HT1080 (cell line): ENCODE data around the gene OR6B3. TPM values are rescaled to one million over a fixed set of nuclear protein-coding genes. Genes with fewer than 3 reads are reported as not detected.

Experiments
- total RNA-seq: library from RNA; depleted of rRNA; stranded (reverse); fragments of >200 nt; shearing (Covaris generic); gene quantifications from 2 replicates; pipeline ENCODE4 v1.2.3, GENCODE V29; 2014; rRNA removed

The OR6B3 gene
- total RNA-seq, 1 experiment from 2014 or later: not detected

Other genes starting within 250 kb of the OR6B3 start
- gene NDUFA10, start 28.2 kb downstream of the OR6B3 start, total RNA-seq: 127 and 135 TPM in 2 replicates
- not detected in 2 replicates for gene OR6B2, start 23.1 kb downstream of the OR6B3 start, total RNA-seq
- 150 and 314 TPM in 2 replicates for gene COPS9, start 82.8 kb upstream of the OR6B3 start, total RNA-seq
- not detected in 2 replicates for gene OTOS, start 87.1 kb upstream of the OR6B3 start, total RNA-seq